ENCODE measurements around the gene C9orf152.
"Not testable (repeated sequence)": the region's sequence is repeated elsewhere in the genome, so short reads cannot be mapped to it uniquely, and the experiment has no call there.

C9orf152 gene

GRCh38 chr9:110214586-110215355 lies 6.8 kb upstream of the C9orf152 start:
- DNase-seq (ENCODE audit: low spot score) = no peak

GRCh38 chr9:110214090-110214489 lies 6.1 kb upstream of the C9orf152 start:
- no peak for DNase-seq (ENCODE audit: low spot score)

GRCh38 chr9:110213413-110214044 lies 5.6 kb upstream of the C9orf152 start:
- DNase-seq (ENCODE audit: low spot score) = no peak

GRCh38 chr9:110207071-110207641 lies 803 bp downstream of the C9orf152 start:
- no peak for DNase-seq (ENCODE audit: low spot score)

- no peak for DNase-seq (ENCODE audit: low spot score)
Observed at GRCh38 chr9:110206389-110206788, 1.6 kb downstream of the C9orf152 start.

- not testable (repeated sequence) for DNase-seq (ENCODE audit: low spot score)
Observed at GRCh38 chr9:110205612-110206011, 2.3 kb downstream of the C9orf152 start.

GRCh38 chr9:110202232-110202631 lies 5.7 kb downstream of the C9orf152 start:
- no peak for DNase-seq (ENCODE audit: low spot score)

GRCh38 chr9:110199643-110200042 lies 8.3 kb downstream of the C9orf152 start:
- DNase-seq (ENCODE audit: low spot score) = no peak

GRCh38 chr9:110198357-110198756 lies 9.6 kb downstream of the C9orf152 start:
- DNase-seq (ENCODE audit: low spot score) = no peak

- peak; percentile 22 for DNase-seq (ENCODE audit: low spot score)
Observed at GRCh38 chr9:110197330-110198187, 10.4 kb downstream of the C9orf152 start.

GRCh38 chr9:110196084-110196499 lies 11.9 kb downstream of the C9orf152 start:
- DNase-seq (ENCODE audit: low spot score) = not testable (repeated sequence)

GRCh38 chr9:110192531-110193261 lies 15.3 kb downstream of the C9orf152 start:
- peak; percentile 73 for DNase-seq (ENCODE audit: low spot score)

- no peak for DNase-seq (ENCODE audit: low spot score)
Observed at GRCh38 chr9:110191615-110192014, 16.3 kb downstream of the C9orf152 start.

- DNase-seq (ENCODE audit: low spot score) = no peak
Observed at GRCh38 chr9:110189559-110190320, 18.2 kb downstream of the C9orf152 start.

GRCh38 chr9:110188991-110189390 lies 19.0 kb downstream of the C9orf152 start:
- no peak for DNase-seq (ENCODE audit: low spot score)

- no peak for DNase-seq (ENCODE audit: low spot score)
Observed at GRCh38 chr9:110188101-110188500, 19.9 kb downstream of the C9orf152 start.

GRCh38 chr9:110187126-110187525 lies 20.8 kb downstream of the C9orf152 start:
- no peak for DNase-seq (ENCODE audit: low spot score)

GRCh38 chr9:110186254-110186653 lies 21.7 kb downstream of the C9orf152 start:
- DNase-seq (ENCODE audit: low spot score) = no peak

- no peak for DNase-seq (ENCODE audit: low spot score)
Observed at GRCh38 chr9:110185806-110186205, 22.2 kb downstream of the C9orf152 start.

GRCh38 chr9:110183208-110184145 lies 24.5 kb downstream of the C9orf152 start:
- peak; percentile 67 for DNase-seq (ENCODE audit: low spot score)

All from AG08395 (cell line).